HG02588 (cell line): ENCODE data around the gene ALG2.
"Not testable (repeated sequence)": the region's sequence is repeated elsewhere in the genome, so short reads cannot be mapped to it uniquely, and the experiment has no call there.

Source experiments
- ATAC-seq: cut with Tn5 transposase; IDR thresholded peaks from one replicate; pipeline ENCODE4 v1.9.1; 2021; ENCODE audit warnings: mild to moderate bottlenecking, moderate library complexity; ENCODE audit not compliant: unreplicated experiment

ALG2 gene

DNA sequence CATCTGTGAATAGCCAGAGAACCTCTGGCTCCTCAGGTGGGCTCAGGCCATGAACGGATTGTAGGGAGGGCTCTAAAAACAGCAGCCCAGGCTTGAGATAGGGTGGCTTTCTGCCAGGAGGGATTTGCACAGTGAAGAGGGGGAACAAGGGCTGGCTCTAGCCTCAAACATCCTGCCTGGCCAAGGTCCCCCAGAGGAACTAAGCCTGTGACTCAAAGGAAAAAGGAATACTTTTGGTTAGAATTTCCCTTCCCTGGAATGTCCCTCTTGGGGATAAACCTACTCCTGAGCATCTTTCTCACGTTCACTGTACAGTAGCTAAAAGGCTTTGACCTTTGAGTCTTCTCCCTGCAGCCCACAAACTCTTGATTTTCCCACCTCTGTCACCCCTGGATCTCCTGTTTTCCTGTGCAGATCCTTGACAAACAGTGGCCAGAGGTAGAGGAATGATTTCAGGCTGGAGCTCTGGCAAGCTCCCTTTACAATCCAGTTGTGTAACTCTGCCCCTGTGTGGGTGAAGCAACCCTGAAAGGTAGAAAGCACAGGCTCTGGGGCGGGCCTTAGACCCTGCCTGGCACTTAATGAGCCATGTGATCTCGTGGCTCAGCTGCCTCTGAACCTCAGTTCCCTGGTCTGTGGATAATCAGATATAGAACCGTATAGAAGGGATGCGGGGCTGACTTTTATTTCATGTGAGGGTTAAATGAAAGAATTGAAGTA lies 17.8 kb upstream of the ALG2 start:
- no peak for ATAC-seq

- ATAC-seq: no peak
Observed at GRCh38 chr9:99238331-99238730, 16.6 kb upstream of the ALG2 start.

DNA sequence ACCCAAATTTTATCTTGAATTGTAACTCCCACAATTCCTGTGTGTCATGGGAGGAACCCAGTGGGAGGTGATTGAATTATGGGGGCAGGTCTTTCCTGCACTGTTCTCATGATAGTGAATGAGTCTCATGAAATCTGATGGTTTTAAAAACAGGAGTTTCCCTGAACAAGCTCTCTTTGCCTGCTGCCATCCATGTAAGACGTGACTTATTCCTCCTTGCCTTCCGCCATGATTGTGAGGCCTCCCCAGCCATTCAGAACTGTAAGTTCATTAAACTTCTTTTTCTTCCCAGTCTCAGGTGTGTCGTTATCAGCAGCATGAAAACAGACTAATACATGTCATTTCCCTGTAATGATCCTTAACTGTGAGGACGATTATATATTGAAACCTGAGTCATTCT lies 16.1 kb upstream of the ALG2 start:
- not testable (repeated sequence) for ATAC-seq

GRCh38 chr9:99237356-99237755 lies 15.6 kb upstream of the ALG2 start:
- ATAC-seq: no peak

- peak; percentile 94 for ATAC-seq
Observed at GRCh38 chr9:99235926-99236634, 14.3 kb upstream of the ALG2 start.

DNA sequence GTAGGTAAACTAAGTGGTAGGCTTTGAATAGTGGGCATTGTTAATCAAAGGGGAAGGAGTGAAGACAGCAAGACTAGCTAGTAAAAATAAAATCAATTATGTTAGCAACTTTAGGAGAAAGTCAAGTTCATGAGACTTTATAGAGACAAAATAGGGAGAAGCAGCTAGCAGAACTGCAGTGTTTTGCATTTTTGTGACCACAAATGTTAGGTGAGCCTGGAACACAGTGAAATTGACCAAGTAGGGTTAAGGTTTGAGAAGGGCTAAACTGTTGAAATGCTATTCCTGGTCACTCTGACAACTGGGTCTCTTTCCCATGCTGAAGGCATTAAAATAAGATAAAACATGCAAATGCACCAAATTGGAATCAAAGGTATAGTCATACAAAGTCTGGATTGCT lies 13.3 kb upstream of the ALG2 start:
- no peak for ATAC-seq

DNA sequence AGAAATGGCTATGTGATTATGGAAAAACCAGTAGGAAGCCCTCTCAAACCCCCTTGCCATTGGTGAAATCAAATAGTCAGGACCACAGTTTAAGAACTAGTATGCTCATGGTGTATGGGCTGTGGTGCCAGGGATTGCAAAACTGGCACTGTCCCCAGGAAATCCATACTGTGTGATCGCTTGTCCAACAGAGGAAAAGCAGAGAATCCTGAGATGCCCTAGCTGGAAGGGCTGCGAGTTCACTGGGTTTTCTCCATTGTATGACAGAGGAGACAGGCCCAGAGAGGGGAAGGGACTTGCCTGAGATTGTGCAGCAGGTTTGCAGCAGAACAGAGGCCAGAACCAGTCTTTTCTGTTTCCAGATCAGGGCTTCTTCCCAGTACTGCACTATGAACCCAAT lies 12.9 kb upstream of the ALG2 start:
- ATAC-seq: no peak

- no peak for ATAC-seq
Observed at GRCh38 chr9:99231711-99232110, 10.0 kb upstream of the ALG2 start.

GRCh38 chr9:99230206-99230605 lies 8.5 kb upstream of the ALG2 start:
- ATAC-seq: no peak

DNA sequence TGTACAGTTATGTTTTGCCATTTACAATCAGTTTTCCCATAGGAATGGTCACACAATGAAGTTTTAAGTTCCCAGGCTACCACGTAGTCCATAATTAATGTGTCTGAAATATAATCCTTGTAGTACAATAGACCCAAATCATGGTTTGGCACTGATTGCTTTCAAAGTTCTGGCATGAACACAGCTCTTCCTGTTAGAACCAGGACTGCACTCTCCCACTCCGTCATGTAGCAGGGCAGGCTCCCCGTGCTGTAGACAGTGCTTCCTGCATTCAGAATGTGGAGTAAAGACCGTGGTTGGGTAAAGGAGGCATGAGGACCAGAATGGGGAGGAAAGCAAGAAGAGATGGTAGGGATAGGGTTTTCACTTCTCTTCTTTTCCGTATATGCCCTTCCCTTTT lies 4.3 kb upstream of the ALG2 start:
- ATAC-seq: no peak

GRCh38 chr9:99224445-99224844 lies 2.7 kb upstream of the ALG2 start:
- no peak for ATAC-seq

DNA sequence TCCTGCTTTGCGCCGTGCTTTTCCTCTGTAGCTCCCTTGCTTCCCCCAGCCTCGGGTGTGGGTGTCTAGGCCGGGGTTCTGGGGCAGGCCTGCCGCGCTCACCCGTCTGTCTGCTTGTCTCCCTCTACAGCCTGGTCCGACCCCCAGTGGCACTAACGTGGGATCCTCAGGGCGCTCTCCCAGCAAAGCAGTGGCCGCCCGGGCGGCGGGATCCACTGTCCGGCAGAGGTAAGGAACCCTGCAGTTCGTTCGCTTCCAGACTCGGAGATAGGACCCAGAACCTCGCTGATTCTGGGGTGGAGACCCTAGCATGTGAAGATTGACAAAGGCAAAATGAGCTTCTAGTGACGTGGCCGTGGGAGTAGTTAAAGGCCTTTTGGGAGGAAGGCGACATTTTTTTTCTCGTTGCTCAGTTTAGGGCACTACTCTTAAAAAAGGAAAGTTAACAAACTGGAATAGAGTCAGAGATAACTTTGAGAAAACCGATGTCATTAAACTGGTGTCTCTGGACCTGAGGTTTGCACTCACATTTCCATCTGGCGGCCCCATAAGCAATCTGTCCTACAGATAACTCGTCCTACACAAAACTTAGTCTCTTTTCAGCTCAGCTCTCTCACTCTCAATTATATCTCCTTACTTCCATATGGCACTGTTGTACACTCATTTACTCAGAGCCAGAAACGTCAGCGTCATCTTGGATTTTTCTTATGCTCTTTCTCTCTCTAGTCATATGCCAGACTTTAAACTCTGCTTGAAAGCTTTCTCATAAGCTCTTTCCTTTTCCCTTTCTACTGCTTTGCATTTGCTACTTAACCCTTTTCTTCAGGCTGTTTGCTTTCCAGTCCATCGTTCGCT lies 901 bp upstream of the ALG2 start:
- peak; percentile 20 for ATAC-seq

DNA sequence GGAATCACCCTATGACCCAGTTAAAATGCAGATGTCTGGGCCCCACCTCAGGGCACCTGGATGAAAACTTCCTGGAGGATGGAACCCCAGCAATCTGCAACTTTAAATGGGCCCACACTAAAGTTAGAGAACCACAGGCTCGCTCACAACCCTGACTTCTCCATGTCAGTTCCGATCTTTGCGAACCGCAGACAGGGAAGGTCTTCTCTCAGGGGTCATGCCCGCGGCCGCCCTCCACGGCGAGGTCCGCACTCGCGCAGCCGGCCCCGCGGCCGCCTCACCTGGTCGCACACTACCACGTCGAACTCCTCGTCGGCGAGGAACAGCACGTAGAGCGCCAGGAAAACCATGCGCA lies 499 bp downstream of the ALG2 start:
- peak; percentile 27 for ATAC-seq

DNA sequence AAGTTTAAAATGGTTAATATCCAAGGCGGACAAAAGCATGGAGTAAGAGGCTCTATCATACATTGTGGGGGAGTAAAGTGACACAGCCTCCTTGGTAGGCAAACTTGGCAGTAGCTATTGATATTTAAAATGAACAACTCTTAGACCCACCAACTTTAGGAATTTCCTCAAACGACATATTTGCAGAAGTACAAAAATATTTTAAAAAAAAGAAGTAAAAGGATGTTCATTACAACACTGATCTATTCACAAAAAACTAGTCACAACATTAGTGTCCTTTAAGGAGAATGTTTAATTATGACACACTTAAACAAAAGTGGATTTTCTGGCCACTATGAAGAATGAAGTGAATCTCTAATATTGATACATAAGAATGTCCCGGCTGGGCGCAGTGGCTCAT lies 1.7 kb downstream of the ALG2 start:
- ATAC-seq: no peak

DNA sequence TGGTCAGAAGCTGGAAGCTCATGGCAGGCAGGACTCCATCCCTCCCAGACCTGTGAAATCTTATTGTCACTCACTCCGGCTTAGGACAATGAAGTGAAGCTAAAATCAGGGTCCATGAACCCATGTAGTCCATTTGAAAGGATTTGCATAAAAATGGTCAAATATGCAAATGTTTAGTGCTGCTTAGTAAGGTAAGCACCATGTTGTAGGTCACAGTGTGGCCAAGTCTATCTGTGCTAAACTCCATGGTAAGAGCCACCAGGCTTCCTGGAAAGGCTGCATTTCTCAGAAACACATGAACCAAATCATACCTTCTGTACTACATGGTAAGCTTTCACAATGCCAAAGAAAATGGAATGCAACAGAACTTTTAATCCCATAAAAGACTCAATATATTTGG lies 5.7 kb downstream of the ALG2 start:
- no peak for ATAC-seq

- ATAC-seq: no peak
Observed at GRCh38 chr9:99213197-99213596, 8.5 kb downstream of the ALG2 start.

DNA sequence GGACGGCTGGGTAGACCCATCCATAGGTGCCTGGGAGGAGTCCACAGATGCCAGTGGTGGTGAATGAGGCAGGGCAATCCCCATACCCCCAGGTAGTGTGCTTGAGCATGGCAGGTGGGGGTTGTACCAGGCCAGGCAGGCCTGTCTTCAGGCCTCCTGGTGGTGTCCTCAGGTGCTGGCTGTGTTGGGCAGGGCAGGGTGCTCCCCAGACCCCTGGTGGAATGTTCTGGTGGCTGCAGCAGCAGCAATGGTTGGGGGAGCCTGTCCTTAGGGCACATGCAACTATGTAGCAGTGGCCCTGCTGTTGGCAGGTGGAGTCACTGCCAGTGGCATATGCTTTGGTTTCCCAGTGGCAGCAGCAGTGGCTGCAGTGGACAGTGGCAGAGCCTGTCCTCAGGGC lies 10.0 kb downstream of the ALG2 start:
- no peak for ATAC-seq

DNA sequence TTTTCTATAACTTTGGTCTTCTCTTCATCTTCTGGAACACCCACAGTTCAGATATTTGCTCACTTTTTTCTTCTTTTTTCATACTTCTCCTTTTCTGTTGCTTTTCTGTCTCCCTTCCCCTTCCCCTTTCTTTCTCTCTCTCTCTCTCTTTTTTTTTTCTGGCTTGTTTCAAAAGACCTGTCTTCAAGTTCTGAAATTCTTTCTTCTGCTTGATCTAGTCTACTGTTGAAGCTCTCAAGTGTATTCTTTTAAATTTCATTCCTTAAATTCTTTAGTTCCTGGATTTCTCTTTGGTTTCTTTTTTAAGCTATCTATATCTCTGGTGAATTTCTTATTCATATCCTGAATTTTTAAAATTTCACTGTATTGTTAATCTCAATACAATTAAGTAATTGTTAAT lies 11.2 kb downstream of the ALG2 start:
- no peak for ATAC-seq

GRCh38 chr9:99201603-99202002 lies 20.1 kb downstream of the ALG2 start:
- no peak for ATAC-seq

DNA sequence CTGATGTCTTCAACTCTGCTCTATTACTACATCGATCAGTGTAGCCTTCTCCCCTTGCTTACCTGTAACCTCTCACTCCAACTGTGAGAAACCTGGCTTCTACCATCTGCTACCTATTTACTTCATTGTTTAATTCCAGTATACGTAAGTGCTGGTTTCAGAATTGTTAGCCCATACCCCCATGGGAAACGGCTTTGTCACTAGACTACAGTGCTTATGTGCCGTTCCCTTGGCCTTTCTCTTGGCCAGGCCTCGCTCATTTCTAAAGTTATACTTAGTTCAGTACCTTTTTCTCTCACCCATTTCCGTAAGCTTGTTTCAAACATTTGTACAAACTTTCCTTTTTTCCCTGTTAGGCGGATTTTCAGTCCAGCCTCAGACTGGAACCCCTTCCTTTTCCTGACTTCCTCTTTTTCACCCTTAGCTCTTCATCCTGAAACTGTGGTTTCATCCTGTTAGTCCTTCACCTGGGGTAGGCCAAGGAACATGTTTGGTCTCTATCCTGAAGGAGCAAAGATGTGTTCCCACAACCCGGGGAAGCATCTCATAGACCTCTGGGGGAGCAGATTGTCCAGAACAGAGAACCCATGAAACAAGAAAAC lies 21.7 kb downstream of the ALG2 start:
- no peak for ATAC-seq

- no peak for ATAC-seq
Observed at GRCh38 chr9:99197987-99198386, 23.8 kb downstream of the ALG2 start.
